Measurements from ENCODE around the gene SALL4. TPM values are rescaled to one million over a fixed set of nuclear protein-coding genes. Genes with fewer than 3 reads are reported as not detected.

The SALL4 gene
- total and polyA plus RNA-seq, 2 donors (not counting 1 experiment from before 2014, with no cell fraction given), result 0.15 to 1.5 TPM

GRCh38 chr20:51811042-51811355 is 8.7 kb upstream of the SALL4 start:
- TF ChIP-seq CTCF (conservative IDR thresholded peaks at IDR 0.05 in 1 of 2, IDR thresholded peaks at IDR 0.05 in 1 of 2; ENCODE audit: low read depth in 1 of 2, low read length in 2 of 2) (no peak), EZH2 (IDR thresholded peaks at IDR 0.05; ENCODE audit: low read length, missing control alignments) (no peak)
- peaks cover 2% of the 10 kb centered on the region for H3K27me3 ChIP-seq (ENCODE audit: control insufficient read depth, insufficient read depth, low read length)
- no peak overlapping the region for H2AFZ ChIP-seq (ENCODE audit: low read length)
- H3K9me3 ChIP-seq (ENCODE audit: control insufficient read depth, insufficient read depth, low read depth, low read length), result no peaks in the 10 kb centered on the region
- H3K9ac ChIP-seq (ENCODE audit: insufficient read depth, low read length), result no peak overlapping the region
- no peak overlapping the region for H3K4me3 ChIP-seq (replicated peaks in 1 of 4; ENCODE audit: control extremely low read depth in 1 of 4, insufficient read depth in 1 of 4, low read depth in 3 of 4, low read length in 4 of 4)
- peak in 1 of 2 donors; percentile 76 for DNase-seq (ENCODE audit: low read depth in 2 of 2)
- no peaks in the 10 kb centered on the region for H3K36me3 ChIP-seq (ENCODE audit: control insufficient read depth, insufficient read depth, low read length)
- no peaks in the 10 kb centered on the region for H3K4me1 ChIP-seq (ENCODE audit: control insufficient read depth, extremely low read depth, insufficient read depth, low read length)
- H3K27ac ChIP-seq (ENCODE audit: insufficient read depth, low read length), result no peak overlapping the region
- no peak overlapping the region for H3K4me2 ChIP-seq (ENCODE audit: extremely low read depth, insufficient read depth, low read length)
- no peaks in the 10 kb centered on the region for H3K79me2 ChIP-seq (ENCODE audit: control insufficient read depth, insufficient read depth, low read length)
- no peaks in the 10 kb centered on the region for H4K20me1 ChIP-seq (ENCODE audit: control insufficient read depth, extremely low read depth, insufficient read depth, low read length)

- Histone ChIP-seq H3K79me2 (ENCODE audit: control insufficient read depth, insufficient read depth, low read length) (no peaks in the 10 kb centered on the region), H3K4me3 (replicated peaks in 1 of 4; ENCODE audit: control extremely low read depth in 1 of 4, insufficient read depth in 1 of 4, low read depth in 3 of 4, low read length in 4 of 4) (no peak overlapping the region), H3K27me3 (ENCODE audit: control insufficient read depth, insufficient read depth, low read length) (no peaks in the 10 kb centered on the region), H3K4me1 (ENCODE audit: control insufficient read depth, extremely low read depth, insufficient read depth, low read length) (no peaks in the 10 kb centered on the region), H2AFZ (ENCODE audit: low read length) (no peak overlapping the region), H3K27ac (ENCODE audit: insufficient read depth, low read length) (no peak overlapping the region), H3K9me3 (ENCODE audit: control insufficient read depth, insufficient read depth, low read depth, low read length) (no peaks in the 10 kb centered on the region), H3K36me3 (ENCODE audit: control insufficient read depth, insufficient read depth, low read length) (no peaks in the 10 kb centered on the region), H4K20me1 (ENCODE audit: control insufficient read depth, extremely low read depth, insufficient read depth, low read length) (no peaks in the 10 kb centered on the region), H3K9ac (ENCODE audit: insufficient read depth, low read length) (no peak overlapping the region), H3K4me2 (ENCODE audit: extremely low read depth, insufficient read depth, low read length) (no peak overlapping the region)
- DNase-seq (ENCODE audit: low read depth in 2 of 2), result no peak
- TF ChIP-seq EZH2 (IDR thresholded peaks at IDR 0.05; ENCODE audit: low read length, missing control alignments) (no peak), CTCF (conservative IDR thresholded peaks at IDR 0.05 in 1 of 2, IDR thresholded peaks at IDR 0.05 in 1 of 2; ENCODE audit: low read depth in 1 of 2, low read length in 2 of 2) (peak in 1 of 2 donors; percentile 17)
These were observed 8.1 kb upstream of the SALL4 start for GRCh38 chr20:51810155-51811041.

- Histone ChIP-seq H3K79me2 (ENCODE audit: control insufficient read depth, insufficient read depth, low read length) (no peaks in the 10 kb centered on the region), H4K20me1 (ENCODE audit: control insufficient read depth, extremely low read depth, insufficient read depth, low read length) (no peaks in the 10 kb centered on the region), H3K4me3 (replicated peaks in 1 of 4; ENCODE audit: control extremely low read depth in 1 of 4, insufficient read depth in 1 of 4, low read depth in 3 of 4, low read length in 4 of 4) (no peak overlapping the region), H3K9me3 (ENCODE audit: control insufficient read depth, insufficient read depth, low read depth, low read length) (no peaks in the 10 kb centered on the region), H3K27me3 (ENCODE audit: control insufficient read depth, insufficient read depth, low read length) (no peaks in the 10 kb centered on the region), H2AFZ (ENCODE audit: low read length) (no peak overlapping the region), H3K36me3 (ENCODE audit: control insufficient read depth, insufficient read depth, low read length) (no peaks in the 10 kb centered on the region), H3K4me2 (ENCODE audit: extremely low read depth, insufficient read depth, low read length) (no peak overlapping the region), H3K27ac (ENCODE audit: insufficient read depth, low read length) (no peak overlapping the region), H3K4me1 (ENCODE audit: control insufficient read depth, extremely low read depth, insufficient read depth, low read length) (no peaks in the 10 kb centered on the region), H3K9ac (ENCODE audit: insufficient read depth, low read length) (no peak overlapping the region)
- DNase-seq (ENCODE audit: low read depth in 2 of 2), result peak in 1 of 2 donors; percentile 79
- no peak for TF ChIP-seq EZH2 (IDR thresholded peaks at IDR 0.05; ENCODE audit: low read length, missing control alignments)
- no peak for TF ChIP-seq CTCF (conservative IDR thresholded peaks at IDR 0.05 in 1 of 2, IDR thresholded peaks at IDR 0.05 in 1 of 2; ENCODE audit: low read depth in 1 of 2, low read length in 2 of 2)
These were observed 5.5 kb upstream of the SALL4 start for GRCh38 chr20:51807720-51808250.
